PC-9 (cell line): Measurements from ENCODE around the gene CACNA1I.

Source experiments
- EZH2 ChIP-seq: fragments of 200-600 bp; sonication (generic); IDR thresholded peaks from 2 replicates; pipeline ENCODE4 v1.8.0; 2017; ENCODE audit warnings: antibody characterized with exemption, low read depth
- TF ChIP-seq, protein P1 (sequence below): fragments of 200-600 bp; sonication (generic); conservative IDR thresholded peaks from 2 replicates; pipeline ENCODE4 v1.6.1; 2017; ENCODE audit warnings: mixed run types, antibody characterized with exemption, mild to moderate bottlenecking, moderate library complexity

GRCh38 chr22:39536711-39537110 lies 33.8 kb upstream of the CACNA1I start:
- TF ChIP-seq, protein P1, sequence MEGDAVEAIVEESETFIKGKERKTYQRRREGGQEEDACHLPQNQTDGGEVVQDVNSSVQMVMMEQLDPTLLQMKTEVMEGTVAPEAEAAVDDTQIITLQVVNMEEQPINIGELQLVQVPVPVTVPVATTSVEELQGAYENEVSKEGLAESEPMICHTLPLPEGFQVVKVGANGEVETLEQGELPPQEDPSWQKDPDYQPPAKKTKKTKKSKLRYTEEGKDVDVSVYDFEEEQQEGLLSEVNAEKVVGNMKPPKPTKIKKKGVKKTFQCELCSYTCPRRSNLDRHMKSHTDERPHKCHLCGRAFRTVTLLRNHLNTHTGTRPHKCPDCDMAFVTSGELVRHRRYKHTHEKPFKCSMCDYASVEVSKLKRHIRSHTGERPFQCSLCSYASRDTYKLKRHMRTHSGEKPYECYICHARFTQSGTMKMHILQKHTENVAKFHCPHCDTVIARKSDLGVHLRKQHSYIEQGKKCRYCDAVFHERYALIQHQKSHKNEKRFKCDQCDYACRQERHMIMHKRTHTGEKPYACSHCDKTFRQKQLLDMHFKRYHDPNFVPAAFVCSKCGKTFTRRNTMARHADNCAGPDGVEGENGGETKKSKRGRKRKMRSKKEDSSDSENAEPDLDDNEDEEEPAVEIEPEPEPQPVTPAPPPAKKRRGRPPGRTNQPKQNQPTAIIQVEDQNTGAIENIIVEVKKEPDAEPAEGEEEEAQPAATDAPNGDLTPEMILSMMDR, result no peak
- TF ChIP-seq EZH2, result no peak
